Omental fat pad (tissue), 4 donors: ENCODE measurements around the gene XPA. TPM values are rescaled to one million over a fixed set of nuclear protein-coding genes. Genes with fewer than 3 reads are reported as not detected.

Source experiments
- ATAC-seq: fragments of 150-250 bp; one replicate; pipeline ENCODE4 v1.9.1; 2016; ENCODE audit warnings: mild to moderate bottlenecking, moderate library complexity; ENCODE audit not compliant: low FRiP score
- DNase-seq: peaks from one replicate; pipeline ENCODE4 v3.0.0-alpha.2; 2019; ENCODE audit warnings: low spot score
- total RNA-seq, 4 donors: library from RNA; depleted of rRNA; stranded (reverse); fragments of >200 nt; gene quantifications; one replicate each; pipeline ENCODE4 v1.1.0, GENCODE V29; 2016
- TF ChIP-seq, protein P1 (sequence below), 3 donors: fragments of 450-650 bp; IDR thresholded peaks; one replicate each; pipeline ENCODE4 v1.5.1; 2016 to 2017; ENCODE audit warnings: antibody characterized with exemption in 3 of 3, mild to moderate bottlenecking in 3 of 3, moderate library complexity in 2 of 3

Gene XPA
- total RNA-seq, 4 donors from 2014 or later: 8.3 to 15.1 (median 12.9) TPM

DNA sequence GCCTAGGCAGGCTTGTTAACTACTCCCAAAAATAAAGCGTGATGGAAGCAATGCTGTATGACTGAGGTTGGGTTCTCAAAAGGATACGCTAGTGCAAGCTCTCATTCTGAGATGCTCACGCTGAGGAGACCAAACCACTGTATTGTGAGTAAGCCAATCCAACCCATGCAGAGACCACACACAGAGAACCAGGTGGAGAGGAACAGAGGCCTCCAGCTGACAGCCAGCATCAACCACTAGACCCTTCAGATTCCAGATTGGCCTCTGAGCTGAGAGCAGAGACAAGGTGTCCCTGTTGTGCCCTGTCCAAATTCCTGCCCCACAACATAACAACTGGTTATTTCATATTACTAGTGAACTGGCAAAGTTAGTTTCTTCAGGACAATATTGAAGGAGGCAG lies 68.5 kb downstream of the XPA start:
- ATAC-seq: no peak
- DNase-seq: no peak
- TF ChIP-seq, protein P1, sequence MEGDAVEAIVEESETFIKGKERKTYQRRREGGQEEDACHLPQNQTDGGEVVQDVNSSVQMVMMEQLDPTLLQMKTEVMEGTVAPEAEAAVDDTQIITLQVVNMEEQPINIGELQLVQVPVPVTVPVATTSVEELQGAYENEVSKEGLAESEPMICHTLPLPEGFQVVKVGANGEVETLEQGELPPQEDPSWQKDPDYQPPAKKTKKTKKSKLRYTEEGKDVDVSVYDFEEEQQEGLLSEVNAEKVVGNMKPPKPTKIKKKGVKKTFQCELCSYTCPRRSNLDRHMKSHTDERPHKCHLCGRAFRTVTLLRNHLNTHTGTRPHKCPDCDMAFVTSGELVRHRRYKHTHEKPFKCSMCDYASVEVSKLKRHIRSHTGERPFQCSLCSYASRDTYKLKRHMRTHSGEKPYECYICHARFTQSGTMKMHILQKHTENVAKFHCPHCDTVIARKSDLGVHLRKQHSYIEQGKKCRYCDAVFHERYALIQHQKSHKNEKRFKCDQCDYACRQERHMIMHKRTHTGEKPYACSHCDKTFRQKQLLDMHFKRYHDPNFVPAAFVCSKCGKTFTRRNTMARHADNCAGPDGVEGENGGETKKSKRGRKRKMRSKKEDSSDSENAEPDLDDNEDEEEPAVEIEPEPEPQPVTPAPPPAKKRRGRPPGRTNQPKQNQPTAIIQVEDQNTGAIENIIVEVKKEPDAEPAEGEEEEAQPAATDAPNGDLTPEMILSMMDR (IDR thresholded peaks at IDR 0.05): no peak

DNA sequence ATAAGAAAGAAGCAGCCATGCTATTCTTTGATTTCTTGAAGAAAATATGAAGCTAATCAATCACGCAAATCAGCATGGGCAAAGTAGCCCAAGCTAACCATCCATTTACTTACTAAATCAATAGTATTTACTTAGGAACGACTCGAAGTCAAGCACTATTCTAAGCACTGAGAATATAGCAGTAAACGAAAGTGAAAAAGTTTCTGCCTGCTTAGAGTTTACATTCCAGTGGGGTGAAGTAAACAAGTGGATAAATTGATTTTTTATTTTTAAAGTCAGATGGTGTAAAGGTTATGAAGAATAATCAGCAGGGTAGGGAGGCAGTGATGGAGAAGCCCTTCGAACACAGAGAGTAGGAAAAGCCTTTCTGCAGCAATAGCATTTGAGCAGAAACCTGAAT lies 69.5 kb downstream of the XPA start:
- TF ChIP-seq, protein P1 (IDR thresholded peaks at IDR 0.05): no peak
- ATAC-seq (no peak), DNase-seq (no peak)

DNA sequence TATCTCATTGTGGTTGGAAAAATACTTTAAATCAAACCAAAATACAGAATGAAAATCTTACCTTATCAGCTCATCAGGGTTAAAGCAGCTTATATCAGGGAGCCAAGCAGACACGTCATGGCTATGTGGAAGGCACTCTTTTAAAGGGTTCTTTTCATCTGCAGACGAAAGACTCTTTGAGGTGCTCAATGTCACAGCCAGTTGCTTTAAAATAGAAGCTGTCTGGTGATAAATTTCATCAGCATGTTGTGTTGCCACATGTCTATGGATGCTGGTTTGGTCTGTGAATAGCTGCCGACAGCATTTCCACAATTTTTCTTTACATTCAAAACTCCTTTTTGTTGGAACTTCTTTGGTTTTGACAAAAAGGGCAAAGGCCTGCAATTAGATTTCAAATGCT lies 71.5 kb downstream of the XPA start:
- no peak for ATAC-seq
- TF ChIP-seq, protein P1 (IDR thresholded peaks at IDR 0.05): no peak
- no peak for DNase-seq

Other genes with a start within 250 kb of the XPA start
- 10 to 100 TPM; 10.1 to 33.8 (median 21.0) TPM for gene TMOD1, start 195.7 kb downstream of the XPA start, total RNA-seq
- 10 to 100 TPM; 13.8 to 21.9 (median 19.4) TPM for gene TSTD2, start 64.0 kb downstream of the XPA start, total RNA-seq
- gene NCBP1, start 63.5 kb downstream of the XPA start, total RNA-seq: 10 to 100 TPM; 15.9 to 26.5 (median 18.5) TPM
- gene FOXE1, start 155.9 kb upstream of the XPA start, total RNA-seq: not detected
- gene TRMO, start 225.2 kb upstream of the XPA start, total RNA-seq: 10 to 100 TPM; 22.3 to 31.2 (median 24.3) TPM
- gene HEMGN, start 240.8 kb upstream of the XPA start, total RNA-seq: 1 to 10 TPM in 1 of 4 donors, under 1 TPM in 2, not detected in 1; 0.19 to 1.1 (median 0.44) TPM